HG03097 (cell line): ENCODE measurements around the gene DPF3.

Source experiments
- ATAC-seq: cut with Tn5 transposase; IDR thresholded peaks from one replicate; pipeline ENCODE4 v1.9.1; 2021; ENCODE audit not compliant: unreplicated experiment, low FRiP score

The DPF3 gene

GRCh38 chr14:72893636-72894322 lies at the start of gene DPF3:
DPF3 (minus strand) TSS chr14:72894101; CDS start chr14:72894088, 13 bp downstream.
- ATAC-seq, result peak; percentile 96

- no peak for ATAC-seq
Observed at GRCh38 chr14:72942934-72943333, 49.0 kb upstream of the DPF3 start.

GRCh38 chr14:72941286-72941985 lies 47.5 kb upstream of the DPF3 start:
- no peak for ATAC-seq

GRCh38 chr14:72939630-72940029 lies 45.7 kb upstream of the DPF3 start:
- ATAC-seq, result no peak

- no peak for ATAC-seq
Observed at GRCh38 chr14:72932893-72933292, 39.0 kb upstream of the DPF3 start.

GRCh38 chr14:72929316-72930080 lies 35.6 kb upstream of the DPF3 start:
- no peak for ATAC-seq

- no peak for ATAC-seq
Observed at GRCh38 chr14:72928872-72929271, 35.0 kb upstream of the DPF3 start.

- ATAC-seq, result peak; percentile 92
Observed at GRCh38 chr14:72926292-72927028, 32.6 kb upstream of the DPF3 start, which contains the start of gene DCAF4. DCAF4 (plus strand) TSS chr14:72926464; CDS start chr14:72937979, 11,515 bp downstream.

GRCh38 chr14:72925815-72926291 lies 32.0 kb upstream of the DPF3 start:
- peak; percentile 9 for ATAC-seq

- ATAC-seq, result no peak
Observed at GRCh38 chr14:72925171-72925759, 31.4 kb upstream of the DPF3 start.

- no peak for ATAC-seq
Observed at GRCh38 chr14:72924337-72924736, 30.4 kb upstream of the DPF3 start.

GRCh38 chr14:72921396-72921795 lies 27.5 kb upstream of the DPF3 start:
- no peak for ATAC-seq

- no peak for ATAC-seq
Observed at GRCh38 chr14:72920008-72920407, 26.1 kb upstream of the DPF3 start.

- ATAC-seq, result no peak
Observed at GRCh38 chr14:72917094-72917802, 23.3 kb upstream of the DPF3 start.

- ATAC-seq, result no peak
Observed at GRCh38 chr14:72916174-72916573, 22.3 kb upstream of the DPF3 start.

- no peak for ATAC-seq
Observed at GRCh38 chr14:72913809-72914208, 19.9 kb upstream of the DPF3 start.

- no peak for ATAC-seq
Observed at GRCh38 chr14:72909163-72909562, 15.3 kb upstream of the DPF3 start.

- no peak for ATAC-seq
Observed at GRCh38 chr14:72907886-72908285, 14.0 kb upstream of the DPF3 start.

GRCh38 chr14:72906879-72907278 lies 13.0 kb upstream of the DPF3 start:
- ATAC-seq, result no peak

- no peak for ATAC-seq
Observed at GRCh38 chr14:72906316-72906715, 12.4 kb upstream of the DPF3 start.
